ENCODE measurements around the gene CFAP251.
A peak's percentile ranks its signal among the peaks of the same experiment; 100 is the strongest.
"Not testable (repeated sequence)": the region's sequence is repeated elsewhere in the genome, so short reads cannot be mapped to it uniquely, and the experiment has no call there.

Gene CFAP251, protein sequence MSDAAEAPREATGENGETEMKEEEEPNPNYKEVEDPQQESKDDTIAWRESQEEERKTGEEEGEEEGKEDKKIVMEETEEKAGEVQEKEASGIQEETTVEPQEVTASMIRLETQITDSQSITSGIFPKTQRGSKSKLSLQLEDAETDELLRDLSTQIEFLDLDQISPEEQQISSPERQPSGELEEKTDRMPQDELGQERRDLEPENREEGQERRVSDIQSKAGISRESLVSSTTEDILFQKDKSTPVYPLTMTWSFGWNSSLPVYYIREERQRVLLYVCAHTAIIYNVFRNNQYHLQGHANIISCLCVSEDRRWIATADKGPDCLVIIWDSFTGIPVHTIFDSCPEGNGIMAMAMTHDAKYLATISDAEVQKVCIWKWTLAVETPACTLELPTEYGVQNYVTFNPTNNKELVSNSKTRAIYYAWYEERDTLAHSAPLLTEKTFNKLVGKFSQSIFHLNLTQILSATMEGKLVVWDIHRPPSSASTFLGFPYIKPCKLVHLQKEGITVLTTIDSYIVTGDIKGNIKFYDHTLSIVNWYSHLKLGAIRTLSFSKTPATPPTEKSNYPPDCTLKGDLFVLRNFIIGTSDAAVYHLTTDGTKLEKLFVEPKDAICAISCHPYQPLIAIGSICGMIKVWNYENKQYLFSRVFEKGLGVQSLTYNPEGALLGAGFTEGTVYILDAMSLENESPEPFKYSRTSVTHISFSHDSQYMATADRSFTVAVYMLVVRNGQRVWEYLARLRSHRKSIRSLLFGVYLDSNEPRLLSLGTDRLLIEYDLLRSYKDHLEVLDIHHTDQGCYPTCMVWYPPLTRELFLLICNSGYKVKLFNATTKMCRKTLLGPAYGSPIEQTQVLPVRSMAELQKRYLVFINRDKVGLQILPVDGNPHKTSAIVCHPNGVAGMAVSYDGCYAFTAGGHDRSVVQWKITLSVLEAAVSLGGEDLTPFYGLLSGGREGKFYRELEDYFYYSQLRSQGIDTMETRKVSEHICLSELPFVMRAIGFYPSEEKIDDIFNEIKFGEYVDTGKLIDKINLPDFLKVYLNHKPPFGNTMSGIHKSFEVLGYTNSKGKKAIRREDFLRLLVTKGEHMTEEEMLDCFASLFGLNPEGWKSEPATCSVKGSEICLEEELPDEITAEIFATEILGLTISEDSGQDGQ

DNA sequence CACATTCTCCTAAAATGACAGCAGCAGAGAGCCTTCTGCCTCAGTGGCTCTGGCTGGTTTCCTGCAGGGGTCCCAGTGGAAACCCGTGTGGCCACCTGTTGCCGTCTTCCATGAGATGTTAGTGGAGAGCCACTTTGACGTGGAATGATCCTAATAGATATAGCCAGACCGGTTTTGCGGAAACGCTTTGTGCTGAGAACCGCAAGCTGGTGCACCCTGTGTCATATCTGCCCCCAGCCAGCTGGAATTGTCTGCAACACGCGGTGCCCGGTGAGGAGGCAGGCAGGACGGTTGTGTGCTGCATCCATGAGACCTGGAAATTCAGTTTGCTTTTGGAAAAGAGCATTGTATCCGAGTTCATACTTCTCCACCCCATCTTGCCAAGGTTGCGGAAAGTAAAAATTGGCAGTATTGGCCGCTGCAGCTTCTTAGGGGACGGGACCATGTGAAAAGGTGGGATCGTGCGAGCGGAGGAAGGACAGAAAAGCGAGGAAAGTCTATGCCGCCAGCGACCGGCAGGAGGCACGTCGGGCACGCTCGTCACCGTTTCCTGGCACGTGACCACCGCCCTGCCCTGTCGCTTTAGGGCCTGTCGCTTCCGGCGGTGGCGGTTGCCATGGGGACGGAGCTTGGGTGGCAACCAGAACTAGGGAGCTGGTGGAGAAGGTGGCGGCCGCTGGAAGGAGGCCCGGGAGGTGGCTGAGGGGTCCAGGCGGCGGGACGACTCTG lies at the start of gene CFAP251:
Gene CFAP251, plus strand, starts transcription at position 643 of the 729 bp plus-strand sequence. CDS start 2,714 bp downstream, outside the sequence.
- TF ChIP-seq, protein P1, sequence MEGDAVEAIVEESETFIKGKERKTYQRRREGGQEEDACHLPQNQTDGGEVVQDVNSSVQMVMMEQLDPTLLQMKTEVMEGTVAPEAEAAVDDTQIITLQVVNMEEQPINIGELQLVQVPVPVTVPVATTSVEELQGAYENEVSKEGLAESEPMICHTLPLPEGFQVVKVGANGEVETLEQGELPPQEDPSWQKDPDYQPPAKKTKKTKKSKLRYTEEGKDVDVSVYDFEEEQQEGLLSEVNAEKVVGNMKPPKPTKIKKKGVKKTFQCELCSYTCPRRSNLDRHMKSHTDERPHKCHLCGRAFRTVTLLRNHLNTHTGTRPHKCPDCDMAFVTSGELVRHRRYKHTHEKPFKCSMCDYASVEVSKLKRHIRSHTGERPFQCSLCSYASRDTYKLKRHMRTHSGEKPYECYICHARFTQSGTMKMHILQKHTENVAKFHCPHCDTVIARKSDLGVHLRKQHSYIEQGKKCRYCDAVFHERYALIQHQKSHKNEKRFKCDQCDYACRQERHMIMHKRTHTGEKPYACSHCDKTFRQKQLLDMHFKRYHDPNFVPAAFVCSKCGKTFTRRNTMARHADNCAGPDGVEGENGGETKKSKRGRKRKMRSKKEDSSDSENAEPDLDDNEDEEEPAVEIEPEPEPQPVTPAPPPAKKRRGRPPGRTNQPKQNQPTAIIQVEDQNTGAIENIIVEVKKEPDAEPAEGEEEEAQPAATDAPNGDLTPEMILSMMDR (IDR thresholded peaks at IDR 0.05; ENCODE audit: low read depth, low read length), result peak; percentile 46
- no peak for DNase-seq (ENCODE audit: extremely low read depth, low read depth)

DNA sequence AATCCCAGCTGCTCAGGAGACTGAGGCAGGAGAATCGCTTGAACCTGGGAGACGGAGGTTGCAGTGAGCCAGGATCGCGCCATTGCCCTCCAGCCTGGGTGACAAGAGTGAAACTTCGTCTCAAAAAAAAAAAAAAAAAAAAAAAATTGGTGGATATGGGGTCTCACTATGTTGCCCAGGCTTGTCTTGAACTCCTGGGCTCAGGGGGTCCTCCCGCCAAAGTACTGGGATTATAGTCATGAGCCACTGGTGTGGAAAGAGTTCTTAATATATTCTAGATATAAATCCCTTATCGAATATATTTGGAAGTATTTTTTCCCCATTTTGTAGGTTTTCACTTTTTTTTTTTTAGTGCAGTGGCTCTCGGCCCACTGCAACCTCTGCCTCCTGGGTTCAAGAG lies 49.2 kb upstream of the CFAP251 start:
- DNase-seq (ENCODE audit: extremely low read depth, low read depth), result not testable (repeated sequence)

DNA sequence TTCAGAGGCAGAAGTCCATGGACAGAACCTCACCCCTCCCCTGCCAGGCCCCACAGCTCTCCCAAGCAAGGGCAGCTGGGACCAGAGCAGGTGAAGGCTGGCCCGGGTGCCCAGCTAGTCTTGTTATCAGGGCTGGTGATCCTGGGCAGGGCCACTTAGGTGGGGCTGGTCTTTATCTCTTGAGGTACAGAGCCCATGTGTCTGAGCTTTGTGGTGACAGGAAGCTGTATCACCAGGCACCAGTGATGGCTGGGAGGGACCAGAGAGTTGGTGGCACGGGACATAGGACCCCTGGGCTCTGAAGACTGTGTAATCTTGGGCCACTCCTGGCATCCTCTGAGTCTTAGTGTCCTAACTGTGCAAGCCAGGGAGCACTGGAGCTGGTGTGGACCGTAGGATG lies 46.9 kb upstream of the CFAP251 start:
- DNase-seq (ENCODE audit: extremely low read depth, low read depth), result no peak
- TF ChIP-seq, protein P1 (IDR thresholded peaks at IDR 0.05; ENCODE audit: low read depth, low read length), result no peak

DNA sequence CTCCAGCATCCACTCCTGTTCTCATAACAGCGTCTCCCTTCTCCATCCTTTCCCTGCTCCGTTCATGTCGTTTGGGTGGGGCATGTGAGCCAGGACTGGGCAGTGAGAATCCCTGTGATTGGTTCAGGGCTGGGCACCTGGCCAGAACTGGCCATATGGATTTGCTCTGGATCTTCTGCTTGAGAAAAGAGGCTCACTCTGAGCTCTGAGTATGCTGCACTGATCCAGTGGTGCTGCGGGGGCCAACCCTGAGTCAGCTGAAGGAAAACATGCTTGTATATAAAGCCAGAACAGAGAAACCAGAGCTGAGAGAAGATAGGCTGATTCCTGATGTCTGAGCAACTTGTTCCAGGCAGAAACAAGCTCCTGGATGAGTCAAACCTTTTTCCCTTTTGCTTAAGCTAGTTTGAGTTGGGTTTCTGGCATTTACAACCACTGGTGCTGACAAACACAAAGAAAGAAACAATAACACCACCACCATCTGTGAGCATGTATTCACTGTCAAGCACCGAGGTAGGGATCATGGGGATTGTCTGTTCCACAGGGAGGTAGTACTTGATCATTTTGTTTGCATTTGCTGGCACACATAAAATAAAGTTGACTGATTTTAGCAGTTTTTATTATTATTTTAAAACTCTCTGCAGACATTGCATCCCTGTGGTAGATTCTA lies 45.7 kb upstream of the CFAP251 start:
- TF ChIP-seq, protein P1 (IDR thresholded peaks at IDR 0.05; ENCODE audit: low read depth, low read length), result no peak
- peak; percentile 91 for DNase-seq (ENCODE audit: extremely low read depth, low read depth)

DNA sequence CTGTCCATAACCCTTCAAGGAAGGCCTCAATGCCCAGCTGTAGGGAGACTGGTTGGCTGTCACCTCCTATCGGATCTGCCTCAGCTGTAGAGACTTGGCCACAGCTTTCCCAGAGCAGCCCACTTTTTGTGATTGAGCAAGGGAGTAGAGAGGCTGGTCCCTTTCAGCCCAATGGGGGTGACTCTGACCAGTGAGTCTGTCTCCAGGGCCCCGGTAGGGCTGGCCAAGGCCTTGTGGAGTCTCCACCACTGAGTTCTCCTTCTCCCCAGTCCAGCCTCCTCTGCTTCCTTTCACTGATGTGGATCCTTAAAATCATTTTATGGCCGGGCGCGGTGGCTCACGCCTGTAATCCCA lies 45.2 kb upstream of the CFAP251 start:
- TF ChIP-seq, protein P1 (IDR thresholded peaks at IDR 0.05; ENCODE audit: low read depth, low read length), result no peak
- no peak for DNase-seq (ENCODE audit: extremely low read depth, low read depth)

DNA sequence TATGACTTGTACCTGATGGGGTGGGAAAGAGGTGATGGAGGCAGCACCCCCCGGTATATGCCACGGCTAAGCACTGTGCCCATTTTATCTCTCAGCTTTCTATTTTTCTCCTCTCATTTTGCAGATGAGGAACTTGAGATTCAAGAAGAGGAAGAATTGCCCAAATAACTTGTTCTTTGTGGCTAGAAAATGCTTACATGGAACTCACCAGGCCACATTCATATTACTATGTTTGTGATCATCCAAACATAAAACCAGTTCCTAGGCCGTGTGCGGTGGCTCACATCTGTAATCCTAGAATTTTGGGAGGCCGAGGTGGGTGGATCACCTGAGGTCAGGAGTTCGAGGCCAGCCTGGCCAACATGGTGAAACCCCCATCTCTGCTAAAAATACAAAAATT lies 44.3 kb upstream of the CFAP251 start:
- TF ChIP-seq, protein P1 (IDR thresholded peaks at IDR 0.05; ENCODE audit: low read depth, low read length), result no peak
- no peak for DNase-seq (ENCODE audit: extremely low read depth, low read depth)

DNA sequence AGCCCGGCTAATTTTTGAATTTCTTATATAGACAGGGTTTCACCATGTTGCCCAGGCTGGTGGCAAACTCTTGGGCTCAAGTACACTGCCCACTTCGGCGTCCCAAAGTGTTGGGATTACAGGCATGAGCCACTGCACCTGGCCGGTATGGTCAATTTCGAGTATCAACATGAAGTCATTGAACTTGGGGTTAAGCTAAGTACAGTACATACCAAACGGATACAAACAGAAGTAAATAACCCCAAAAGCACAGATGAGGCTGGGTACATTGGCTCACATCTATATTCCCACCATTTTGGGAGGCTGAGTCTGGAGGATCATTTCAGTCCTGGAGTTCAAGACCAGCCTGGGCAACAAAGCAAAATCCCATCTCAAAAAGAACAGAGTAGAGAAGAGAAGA lies 42.8 kb upstream of the CFAP251 start:
- DNase-seq (ENCODE audit: extremely low read depth, low read depth), result no peak
- TF ChIP-seq, protein P1 (IDR thresholded peaks at IDR 0.05; ENCODE audit: low read depth, low read length), result no peak

DNA sequence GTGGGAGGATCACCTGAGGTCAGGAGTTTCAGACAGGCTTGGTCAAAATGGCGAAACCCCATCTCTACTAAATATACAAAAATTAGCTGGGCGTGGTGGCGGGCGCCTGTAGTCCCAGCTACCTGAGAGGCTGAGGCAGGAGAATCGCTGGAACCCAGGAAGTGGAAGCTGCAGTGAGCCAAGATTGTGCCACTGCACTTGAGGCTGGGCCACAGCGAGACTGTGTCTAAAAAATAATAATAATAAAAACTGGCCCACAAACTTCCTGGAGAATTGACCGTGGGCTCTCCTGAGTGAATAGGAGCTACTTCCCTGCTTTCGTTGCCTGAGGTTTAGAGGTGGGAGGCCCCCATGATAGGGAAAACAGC lies 42.3 kb upstream of the CFAP251 start:
- DNase-seq (ENCODE audit: extremely low read depth, low read depth), result not testable (repeated sequence)

Data from AG09319 (cell line).